GM13976 (cell line): Measurements from ENCODE around the gene SDHAF1.
"Not testable (repeated sequence)": the region's sequence is repeated elsewhere in the genome, so short reads cannot be mapped to it uniquely, and the experiment has no call there.

Experiments
- DNase-seq: peaks from one replicate; pipeline ENCODE4 v3.0.0; 2012; ENCODE audit warnings: low spot score
- CTCF ChIP-seq: IDR thresholded peaks from 2 replicates; pipeline ENCODE4 v1.5.1; 2012; ENCODE audit warnings: borderline replicate concordance, mild to moderate bottlenecking; ENCODE audit not compliant: insufficient read depth; ENCODE audit errors: extremely low read depth, missing control alignments, control extremely low read depth
- in situ Hi-C: fragments of 300-500 bp; cut with MboI; formaldehyde crosslinking; loops from one replicate; pipeline ENCODE4 v1.12.0; 2022; ENCODE audit warnings: low sequenced_read_pairs, mixed read lengths, inconsistent platforms; ENCODE audit not compliant: unreplicated experiment

SDHAF1 gene

GRCh38 chr19:35995048-35995993, at the start of gene SDHAF1:
TSS of gene SDHAF1 (plus strand) at chr19:35995188. CDS start at chr19:35995275, 87 bp downstream.
- DNase-seq, result peak; percentile 99
- TF ChIP-seq CTCF, result no peak
- in situ Hi-C loops, result no loop called here

- in situ Hi-C loops, result no loop called here
- DNase-seq, result no peak
- no peak for TF ChIP-seq CTCF
These were observed 48.8 kb upstream of the SDHAF1 start for GRCh38 chr19:35946203-35946602.

GRCh38 chr19:35949131-35949530, 45.9 kb upstream of the SDHAF1 start:
- TF ChIP-seq CTCF, result no peak
- no peak for DNase-seq
- in situ Hi-C loops, result no loop called here

GRCh38 chr19:35955881-35956634, 38.9 kb upstream of the SDHAF1 start:
- TF ChIP-seq CTCF, result no peak
- DNase-seq, result no peak
- in situ Hi-C loops, result no loop called here

GRCh38 chr19:35957411-35957810, 37.6 kb upstream of the SDHAF1 start:
- DNase-seq, in situ Hi-C loops: not testable (repeated sequence)

- no peak for DNase-seq
- no peak for TF ChIP-seq CTCF
- in situ Hi-C loops, result no loop called here
These were observed 36.3 kb upstream of the SDHAF1 start for GRCh38 chr19:35958660-35959039.

GRCh38 chr19:35959040-35959967, 35.7 kb upstream of the SDHAF1 start:
- in situ Hi-C loops, result no loop called here
- DNase-seq, result peak; percentile 80
- peak; percentile 62 for TF ChIP-seq CTCF
